Pulmonary artery endothelial cell (primary cell): ENCODE results near the gene IL1B. TPM values are rescaled to one million over a fixed set of nuclear protein-coding genes. Genes with fewer than 3 reads are reported as not detected.

ENCODE experiments used
- DNase-seq: peaks from one replicate; pipeline ENCODE4 v3.0.0-alpha.2; 2011; ENCODE audit warnings: low read depth, low spot score
- total RNA-seq: library from RNA; depleted of rRNA; stranded (reverse); fragments of >200 nt; gene quantifications from 2 replicates; pipeline ENCODE4 v1.2.3, GENCODE V29; 2014

The IL1B gene
- total RNA-seq, 1 donor from 2014 or later: not detected

DNA sequence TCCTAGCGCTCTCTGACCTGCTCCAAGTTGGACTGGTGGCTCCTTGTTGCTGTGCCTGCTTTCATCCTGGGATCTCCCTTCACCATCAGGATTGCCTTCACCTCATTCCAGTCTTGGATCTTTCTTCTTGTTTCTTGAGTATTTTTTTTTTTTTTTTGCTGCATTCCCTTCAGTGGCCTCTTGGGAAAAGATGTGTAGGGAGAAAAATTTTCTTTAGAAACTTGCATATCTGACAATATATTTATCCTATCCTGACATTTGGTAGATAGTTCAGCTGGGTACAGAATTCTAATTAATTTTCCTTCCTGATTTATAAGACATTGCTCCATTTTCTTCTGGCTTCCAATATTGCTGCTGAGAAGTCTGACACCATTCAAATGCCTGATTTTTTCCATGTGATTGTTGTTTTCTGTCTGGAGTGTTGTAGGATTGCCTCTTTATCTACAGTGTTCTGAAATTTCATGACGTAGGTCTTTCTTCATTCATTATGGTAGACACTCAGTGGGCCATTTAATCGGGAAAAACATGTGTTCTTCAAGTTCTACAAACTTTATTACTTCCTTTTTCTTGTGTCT is 29.3 kb downstream of the IL1B start:
- DNase-seq: no peak

DNA sequence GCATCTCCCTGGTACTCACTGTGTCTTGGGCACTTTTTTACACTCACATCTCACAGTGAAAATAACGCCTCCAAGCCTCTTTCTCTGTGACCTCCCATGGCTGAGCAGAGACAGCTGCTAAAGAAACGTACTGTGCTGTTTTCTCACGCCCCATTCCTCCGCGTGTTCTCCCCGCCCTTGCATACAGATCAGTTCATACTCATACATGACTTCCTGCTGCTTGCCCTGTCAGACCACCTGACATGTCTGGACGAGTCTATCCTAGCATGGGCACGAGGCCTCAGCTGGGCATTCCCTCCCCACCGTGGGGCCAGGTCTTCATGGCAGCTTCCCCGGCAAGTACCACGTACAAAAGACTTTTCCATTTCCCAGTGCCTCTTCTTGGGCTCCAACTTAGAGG is 31.0 kb downstream of the IL1B start:
- DNase-seq: no peak

DNA sequence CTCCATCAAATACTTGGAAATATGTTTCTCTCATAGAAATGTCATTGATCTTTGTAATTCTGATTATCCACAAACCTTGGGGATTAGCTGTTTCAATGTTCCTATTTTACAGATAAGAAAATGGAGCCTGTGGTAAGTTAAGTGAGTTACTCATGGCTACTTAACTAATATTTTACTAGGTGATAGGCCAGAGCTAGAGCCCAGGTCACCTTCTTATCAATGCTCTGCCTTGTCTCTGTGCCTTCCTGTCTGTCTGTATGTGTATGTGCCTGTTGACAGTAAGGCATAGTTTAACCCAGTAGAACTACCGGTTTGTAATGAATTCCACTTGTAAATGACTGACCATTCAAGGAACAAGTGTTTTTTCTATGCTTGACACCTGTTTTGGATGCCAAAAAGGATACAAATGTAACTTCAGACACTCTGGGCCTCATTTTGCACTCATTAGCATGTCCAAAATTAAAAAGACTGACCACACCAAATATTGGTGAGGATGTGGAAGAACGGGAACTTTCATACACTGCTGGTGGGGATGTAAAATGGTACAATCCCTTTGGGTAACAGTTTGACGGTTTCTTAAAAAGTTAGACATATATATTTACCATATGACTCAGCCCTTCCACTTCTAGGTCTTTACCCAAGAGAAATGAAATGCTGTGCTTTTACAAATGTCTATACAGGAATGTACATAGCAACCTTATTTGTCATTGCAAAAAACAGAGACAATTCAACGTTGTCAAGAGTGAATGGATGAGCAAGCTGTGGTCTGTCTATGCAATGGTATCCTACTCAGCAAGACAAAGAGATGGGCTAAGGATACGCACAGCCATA is 32.7 kb downstream of the IL1B start:
- no peak for DNase-seq

DNA sequence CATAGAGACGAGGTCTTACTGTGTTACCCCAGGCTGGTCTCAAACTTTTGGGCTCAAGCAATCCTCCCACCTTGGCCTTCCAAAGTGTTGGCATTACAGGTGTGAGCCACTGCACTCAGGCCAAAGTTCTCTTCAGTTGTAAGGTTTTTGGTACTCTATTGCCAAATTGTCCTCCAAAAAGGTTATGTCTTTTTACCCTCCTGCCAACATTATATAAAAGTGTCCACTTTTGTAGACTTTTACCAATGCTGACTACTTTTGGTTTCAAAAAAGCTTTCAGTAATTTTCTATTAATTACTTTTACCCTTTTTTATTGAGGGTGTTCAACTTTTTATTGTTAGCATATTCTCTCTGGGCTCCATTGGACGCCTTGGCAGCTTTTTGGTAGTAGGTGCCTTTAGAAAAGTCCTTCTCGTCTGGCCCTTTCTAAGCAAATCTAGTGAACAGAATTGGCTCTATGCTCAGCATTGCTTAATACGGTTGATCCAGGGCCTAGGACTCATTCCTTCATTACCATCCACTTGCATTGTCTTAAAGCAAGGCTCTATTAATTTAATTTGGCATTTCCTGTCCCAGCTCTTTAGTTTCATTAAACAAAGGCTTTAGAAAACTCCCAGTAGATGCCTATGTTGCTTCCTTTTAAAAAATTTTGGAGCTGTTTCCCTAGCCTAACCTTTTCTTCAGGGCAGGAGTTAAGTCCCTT is 35.5 kb downstream of the IL1B start:
- no peak for DNase-seq

DNA sequence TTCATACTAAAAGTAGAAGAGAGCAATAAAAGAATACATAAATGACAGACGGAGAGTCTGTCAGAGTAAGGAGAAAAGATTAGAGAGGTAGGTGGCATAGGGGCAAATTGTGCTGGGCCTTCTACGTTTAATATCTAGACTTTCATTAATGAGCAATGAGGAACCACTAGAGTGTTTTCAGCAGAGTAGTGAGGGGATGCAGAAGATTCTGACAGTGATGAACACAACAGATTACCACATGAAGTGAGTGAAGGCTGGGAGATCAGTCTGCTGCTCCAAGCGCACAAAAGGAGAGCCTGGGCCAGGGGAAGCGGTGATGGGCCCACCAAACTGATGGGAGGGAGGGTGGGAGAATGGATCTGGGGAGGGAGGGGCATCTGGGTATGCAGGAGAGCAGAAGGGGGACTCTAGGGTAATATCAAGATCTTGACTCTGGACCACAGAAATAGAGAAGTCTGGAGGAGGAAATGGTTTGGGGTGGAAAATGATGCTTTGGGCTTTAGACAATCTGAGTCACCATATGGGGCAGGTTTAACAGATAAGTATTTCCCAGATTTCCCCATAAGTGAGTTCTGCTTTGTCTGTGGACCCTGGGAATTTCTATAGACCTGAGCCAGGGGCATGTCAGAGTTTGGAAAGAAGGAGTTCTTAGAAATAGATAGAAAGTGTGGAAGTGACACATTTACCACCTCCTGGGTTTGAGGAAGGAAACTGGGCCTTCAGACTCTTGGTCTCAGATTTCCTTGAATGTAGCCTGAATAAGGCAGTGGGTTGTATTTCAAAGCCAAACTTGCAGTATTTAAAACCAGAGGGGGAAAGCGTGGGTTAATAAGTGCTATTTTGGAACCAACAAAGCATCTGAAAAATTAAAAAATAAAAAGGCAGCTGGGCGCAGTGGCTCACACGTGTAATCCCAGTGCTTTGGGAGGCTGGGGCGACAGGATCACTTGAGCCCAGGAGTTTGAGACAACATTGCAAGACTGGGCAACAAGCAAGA is 37.3 kb downstream of the IL1B start:
- no peak for DNase-seq

DNA sequence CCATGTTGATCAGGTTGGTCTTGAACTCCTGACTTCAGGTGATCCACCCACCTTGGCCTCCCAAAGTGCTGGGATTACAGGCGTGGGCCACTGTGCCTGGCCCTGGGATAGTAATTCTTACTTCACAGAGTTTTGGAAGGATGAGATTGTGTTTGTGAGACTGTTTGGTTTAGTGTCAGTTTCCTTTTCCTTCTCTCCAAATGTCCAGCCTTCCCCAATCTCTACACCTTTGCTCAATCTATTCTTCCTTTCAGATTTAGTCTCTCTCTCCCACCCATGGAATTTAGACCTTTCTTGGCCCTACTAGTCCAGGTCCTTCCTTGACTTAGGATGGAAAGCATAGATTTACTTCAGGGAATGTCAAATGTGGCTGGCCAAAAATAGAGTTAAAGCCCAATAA is 40.1 kb downstream of the IL1B start:
- DNase-seq: no peak

DNA sequence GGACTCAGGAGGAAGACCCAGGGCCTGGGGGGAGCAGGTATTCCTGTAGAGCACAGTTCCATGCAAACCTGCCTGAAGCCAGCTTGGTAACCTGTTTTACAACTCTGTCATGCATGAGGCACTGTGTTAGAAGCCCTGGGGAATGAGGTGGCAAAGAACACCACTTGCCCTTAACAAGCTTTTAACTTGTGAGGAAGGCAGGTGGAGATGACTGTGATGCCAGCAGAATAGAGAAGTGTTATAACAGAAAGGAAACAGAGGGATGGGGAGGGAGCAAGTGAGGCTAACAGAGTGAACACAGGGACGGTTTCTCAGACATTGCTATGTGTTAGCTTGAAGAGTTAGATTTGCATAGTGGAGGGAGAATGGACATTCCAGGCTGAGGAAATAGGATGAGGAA is 40.8 kb downstream of the IL1B start:
- no peak for DNase-seq

DNA sequence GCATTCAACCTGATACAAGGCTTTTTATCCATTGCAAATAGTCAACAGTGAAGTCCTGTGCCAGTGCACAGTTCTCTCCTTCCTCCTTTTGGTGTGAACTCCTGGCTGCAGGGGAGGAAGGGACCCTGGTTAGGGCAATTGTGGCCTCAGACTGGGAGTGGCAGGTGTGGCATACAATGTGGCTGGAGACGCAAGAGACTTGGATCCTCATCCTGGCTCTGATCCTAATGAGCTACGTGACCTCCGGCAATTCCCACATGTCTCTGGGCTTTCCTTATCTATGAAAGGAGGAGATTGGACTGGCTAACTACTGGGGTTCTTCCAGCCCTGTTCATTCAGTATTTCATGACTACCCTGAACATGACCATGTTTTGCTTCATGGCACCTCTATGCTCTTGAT is 41.7 kb downstream of the IL1B start:
- no peak for DNase-seq

DNA sequence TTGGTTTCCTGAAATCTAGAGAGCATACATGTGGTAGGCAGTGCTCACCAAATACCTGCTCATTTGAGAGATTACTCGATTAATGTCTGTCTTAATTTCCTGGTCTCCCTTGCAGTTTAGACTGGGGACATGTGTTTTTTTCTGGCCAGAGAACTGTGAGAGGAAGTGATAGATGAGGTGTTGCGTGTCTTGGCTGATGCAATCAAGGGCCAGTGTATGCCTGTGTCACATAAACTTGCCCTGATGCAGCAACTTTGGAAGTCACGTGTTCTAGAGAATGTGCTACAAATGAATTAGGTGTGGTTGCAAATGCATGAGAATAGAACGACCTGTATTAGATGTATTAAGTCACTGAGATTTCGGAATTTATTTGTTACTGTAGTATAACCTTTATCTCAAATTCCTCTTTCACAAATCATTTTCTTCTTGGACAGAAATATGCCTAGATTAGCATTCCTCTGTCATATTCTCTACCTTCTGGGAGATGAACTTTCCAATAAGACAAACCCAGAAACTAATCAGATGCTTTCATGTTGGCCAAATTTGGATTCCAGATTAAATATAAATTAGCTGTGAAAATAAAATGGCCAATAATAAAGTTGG is 42.3 kb downstream of the IL1B start:
- DNase-seq: peak; percentile 32

DNA sequence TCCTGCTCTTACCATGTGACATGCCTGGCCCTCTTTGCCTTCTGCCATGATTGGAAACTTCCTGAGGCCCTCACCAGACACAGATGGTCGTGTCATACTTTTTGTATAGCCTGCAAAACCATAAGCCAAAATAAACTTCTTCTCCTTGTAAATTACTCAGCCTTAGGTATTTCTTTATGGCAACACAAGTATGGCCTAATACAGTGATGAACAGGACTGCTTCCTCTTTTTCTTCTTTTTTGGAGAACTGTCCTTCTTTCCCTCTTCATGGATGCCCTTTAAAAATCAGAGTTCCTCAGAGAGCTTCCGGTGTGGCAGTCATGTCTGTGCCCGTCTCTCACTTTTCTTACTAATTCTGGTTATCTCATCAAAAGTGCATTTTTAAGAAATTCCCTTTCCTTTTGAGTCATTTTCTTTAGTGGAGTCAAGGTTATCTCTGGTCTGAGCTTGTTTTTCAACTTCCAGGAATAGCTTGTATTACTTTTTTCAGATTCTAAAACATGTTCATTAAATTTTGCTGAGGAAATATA is 43.1 kb downstream of the IL1B start:
- DNase-seq: no peak

DNA sequence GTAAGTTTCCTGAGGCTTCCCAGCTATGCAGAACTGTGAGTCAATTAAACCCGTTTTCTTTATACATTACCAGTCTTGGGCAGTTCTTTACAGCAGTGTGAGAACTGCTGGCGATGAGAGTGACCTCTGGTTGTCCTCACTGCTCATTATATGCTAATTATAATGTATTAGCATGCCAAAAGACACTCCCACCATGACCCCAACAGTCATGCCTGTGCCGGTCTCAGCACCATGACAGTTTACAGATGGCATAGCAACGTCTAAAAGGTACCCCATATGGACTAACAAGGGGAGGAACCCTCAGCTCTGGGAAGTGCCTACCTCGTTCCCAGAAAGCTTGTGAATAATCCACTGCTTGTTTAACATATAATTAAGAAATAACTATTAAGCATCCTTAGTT is 44.2 kb downstream of the IL1B start:
- no peak for DNase-seq

DNA sequence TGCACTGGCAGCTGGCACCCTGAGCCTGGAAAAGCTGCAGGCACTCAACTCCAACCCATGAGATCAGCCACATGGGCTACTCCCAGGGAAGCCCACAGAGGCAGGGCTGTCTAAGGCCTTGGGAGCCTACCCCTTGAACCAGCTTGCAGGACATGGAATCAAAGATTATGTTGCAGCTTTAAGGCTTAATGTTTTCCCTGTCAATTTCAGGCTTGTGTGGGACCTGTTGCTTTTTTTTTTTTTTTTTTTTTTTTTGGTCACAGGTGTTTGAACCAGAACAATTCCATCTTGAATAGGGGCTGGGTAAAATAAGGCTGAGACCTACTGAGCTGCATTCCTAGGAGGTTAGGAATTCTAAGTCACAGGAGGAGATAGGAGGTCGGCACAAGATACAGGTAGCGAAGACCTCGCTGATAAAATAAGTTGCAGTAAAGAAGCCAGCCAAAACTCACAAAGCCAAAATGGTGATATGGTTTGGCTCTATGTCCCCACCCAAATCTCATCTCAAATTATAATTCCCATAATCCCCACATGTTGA is 44.8 kb downstream of the IL1B start:
- no peak for DNase-seq

DNA sequence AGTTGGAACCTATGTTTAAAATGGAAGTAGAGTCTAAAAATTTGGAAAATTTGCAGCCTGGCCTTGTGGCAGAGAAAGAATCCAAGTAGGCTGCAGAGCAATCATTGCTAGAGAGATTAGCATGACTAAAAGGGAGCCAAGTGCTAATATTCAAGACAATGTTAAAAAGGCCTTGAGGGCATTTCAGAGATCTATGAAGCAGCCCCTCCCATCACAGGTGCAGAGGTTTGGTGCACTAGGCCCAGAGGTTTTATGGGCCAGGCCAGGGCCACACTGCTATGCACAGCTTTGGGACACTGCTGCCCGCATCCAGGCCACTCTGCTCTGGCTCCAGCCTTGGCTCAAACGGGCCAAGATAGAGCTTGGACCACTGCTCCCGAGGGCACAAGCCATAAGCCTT is 45.6 kb downstream of the IL1B start:
- DNase-seq: no peak

DNA sequence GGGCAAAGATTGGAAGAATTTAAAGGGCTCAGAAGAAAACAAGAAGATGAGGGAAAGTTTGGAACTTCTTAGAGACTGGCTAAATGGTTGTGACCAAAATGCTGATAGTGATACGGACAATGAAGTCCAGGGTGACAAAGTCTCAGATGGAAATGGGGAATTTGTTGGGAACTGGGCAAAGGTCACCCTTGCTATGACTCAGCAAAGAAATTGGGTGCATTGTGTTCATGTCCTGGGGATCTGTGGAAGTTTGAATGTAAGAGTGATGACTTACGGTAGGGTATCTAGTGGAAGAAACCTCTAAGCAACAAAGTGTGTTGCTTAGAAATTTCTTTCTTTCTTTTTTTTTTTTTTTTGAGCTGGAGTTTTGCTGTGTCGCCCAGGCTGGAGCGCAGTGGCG is 46.3 kb downstream of the IL1B start:
- DNase-seq: no peak

DNA sequence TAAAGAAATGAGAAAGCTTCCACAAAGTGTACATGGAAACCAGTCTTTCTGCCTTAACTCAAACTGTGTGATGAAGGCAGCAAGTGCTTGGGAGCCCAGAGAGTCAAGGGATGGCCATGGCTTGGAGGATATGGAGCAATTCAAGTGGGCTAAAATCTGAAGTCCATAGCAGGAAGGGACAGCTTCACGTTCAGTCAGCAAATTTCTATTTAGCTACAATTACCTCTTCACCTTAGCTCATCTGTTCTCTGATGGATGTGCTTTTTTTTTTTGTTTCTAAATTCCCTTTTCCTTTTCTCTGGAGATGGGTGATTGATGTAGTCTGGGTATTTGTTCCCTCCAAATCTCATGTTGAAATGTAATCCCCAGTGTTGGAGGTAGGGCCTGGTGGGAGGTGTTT is 47.4 kb downstream of the IL1B start:
- no peak for DNase-seq

DNA sequence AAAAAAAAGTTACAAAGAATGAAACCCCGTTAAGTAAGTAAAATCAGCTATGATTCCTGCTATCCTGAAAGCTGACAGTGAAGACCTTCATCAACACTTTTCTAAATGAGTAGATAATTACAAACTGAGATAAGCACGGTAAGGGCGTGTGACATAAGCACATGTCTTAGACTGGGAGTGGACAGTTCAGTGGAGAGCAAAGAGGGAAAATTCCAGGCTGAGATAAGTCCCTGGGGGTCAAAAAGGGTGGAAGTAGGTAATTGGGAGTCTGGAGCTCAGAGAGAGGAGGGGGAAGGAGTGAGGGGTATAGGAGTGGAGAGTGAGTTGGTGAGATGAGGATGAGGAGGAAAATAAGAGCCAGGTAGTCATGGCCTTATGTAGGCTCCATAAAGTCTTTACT is 47.9 kb downstream of the IL1B start:
- DNase-seq: no peak

DNA sequence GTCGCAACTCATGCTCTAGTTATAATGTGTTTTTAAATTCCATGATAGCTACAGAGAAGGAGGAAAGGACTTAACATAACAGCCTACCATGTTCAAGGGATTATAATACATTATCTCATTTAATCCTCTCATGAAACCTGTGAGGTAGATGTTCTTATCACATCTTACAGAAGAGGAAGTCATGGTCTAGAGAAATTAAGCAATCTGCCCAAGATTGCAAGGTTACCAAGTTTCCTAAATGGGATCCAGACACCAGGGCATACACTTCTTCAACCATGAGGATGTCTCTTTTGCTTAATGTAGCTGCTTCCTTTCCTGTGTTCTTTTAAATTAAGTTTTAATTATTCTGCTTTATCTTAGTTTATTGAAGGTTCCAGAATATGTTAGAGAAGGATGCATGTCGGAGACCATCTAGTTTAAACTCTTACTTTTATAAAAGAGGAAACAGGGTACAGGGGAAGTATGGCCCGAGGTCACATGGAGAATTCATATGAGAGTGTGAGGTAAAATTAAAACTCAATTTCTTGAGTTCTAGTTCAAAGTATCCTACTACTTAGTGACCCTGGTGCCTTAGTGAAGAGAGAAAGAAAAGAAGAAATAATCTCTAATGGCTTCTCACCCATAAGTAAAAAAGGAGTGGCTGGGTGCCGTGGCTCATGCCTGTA is 48.7 kb downstream of the IL1B start:
- DNase-seq: no peak

DNA sequence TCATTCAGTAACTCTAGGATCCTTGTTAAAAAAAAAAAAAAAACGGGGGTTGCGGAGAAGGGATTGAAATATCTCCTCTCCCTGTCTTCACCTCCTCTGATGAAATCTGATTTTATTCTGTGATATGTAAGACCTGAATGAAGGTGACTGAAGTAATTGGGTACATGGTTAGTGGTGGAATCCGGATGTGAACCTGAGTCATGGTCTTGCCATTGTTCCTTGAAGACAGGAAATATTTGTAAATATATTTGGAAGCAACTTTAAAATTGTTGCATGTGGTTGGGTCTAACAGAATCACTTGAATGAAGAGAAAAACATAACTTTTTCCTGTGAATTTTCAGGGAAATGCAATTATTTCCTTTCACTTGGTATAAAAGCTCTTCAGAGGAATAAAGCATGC is 49.3 kb downstream of the IL1B start:
- DNase-seq: peak; percentile 66

DNA sequence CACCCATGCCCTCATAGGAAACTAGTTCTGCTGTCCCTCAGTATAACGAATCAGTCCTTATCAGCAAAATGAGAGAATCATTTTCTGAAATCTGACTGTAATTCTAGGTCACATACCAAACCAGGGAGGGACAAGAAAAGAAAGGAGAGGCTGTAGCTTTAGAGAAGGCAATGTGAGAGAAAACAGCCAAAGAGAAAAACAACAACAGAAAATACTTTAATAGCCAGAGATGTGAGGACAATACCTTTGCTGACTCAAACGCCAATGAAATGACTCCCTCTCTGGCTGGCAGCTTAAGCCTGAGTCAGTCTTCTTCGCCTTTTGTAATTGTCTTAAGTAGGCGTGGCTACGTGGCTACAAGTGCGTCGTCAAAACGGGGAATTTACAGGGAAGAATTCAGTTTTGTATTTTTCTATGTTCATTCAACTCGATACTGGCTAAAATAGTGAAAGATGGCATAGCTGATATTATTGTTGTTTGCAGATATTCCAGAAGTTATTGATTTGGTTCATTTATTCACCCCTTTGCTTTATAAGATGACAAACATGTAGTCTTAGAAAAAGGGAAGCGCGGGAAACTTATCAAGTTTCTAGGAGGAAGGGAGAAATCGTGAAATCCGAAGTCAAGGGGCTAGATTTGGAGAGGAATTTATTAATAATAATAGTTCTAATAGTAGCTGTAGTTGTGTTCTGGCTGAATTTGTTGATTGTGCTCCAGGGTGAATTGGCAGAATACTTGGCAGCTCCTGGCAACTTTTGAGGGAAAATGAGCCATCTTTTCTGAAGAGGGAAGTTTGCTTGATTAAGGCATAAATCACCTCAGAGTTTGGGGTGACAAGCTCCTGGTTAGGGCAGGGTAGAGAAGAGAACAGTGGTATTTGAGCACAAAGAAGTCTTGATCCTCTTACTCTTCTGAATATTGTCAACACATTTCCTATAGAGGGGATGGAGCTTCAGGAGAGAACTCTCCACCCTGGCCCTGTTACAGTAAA is 52.1 kb downstream of the IL1B start, which contains the start of gene IL1A:
Gene IL1A, minus strand, starts transcription at position 295 of the 991 bp plus-strand sequence. CDS start 723 bp downstream, outside the sequence.
- DNase-seq: peak; percentile 61
